ENCODE data around the gene DUSP12. TPM values are rescaled to one million over a fixed set of nuclear protein-coding genes. Genes with fewer than 3 reads are reported as not detected.

Gene DUSP12
- polyA plus RNA-seq, 1 of the 3 experiments (the other 2 are of a cell fraction): 41.7 TPM

- H3K9me3 ChIP-seq: no peaks in the 10 kb centered on the region
- TF ChIP-seq RAD21 (IDR thresholded peaks at IDR 0.05; ENCODE audit: low read length): peak; percentile 73
- TF ChIP-seq CTCF (IDR thresholded peaks at IDR 0.05): peak; percentile 79
- peak; percentile 64 for TF ChIP-seq SMC3 (IDR thresholded peaks at IDR 0.05; ENCODE audit: low read depth, low read length)
- no peak for TF ChIP-seq JUND (IDR thresholded peaks at IDR 0.05)
- H3K9ac ChIP-seq: no peak overlapping the region
- peak; percentile 9 for DNase-seq
- no peaks in the 10 kb centered on the region for H3K79me2 ChIP-seq (ENCODE audit: insufficient read depth)
- H2AFZ ChIP-seq (ENCODE audit: low read depth): no peak overlapping the region
- peaks cover 9% of the 10 kb centered on the region for H3F3A ChIP-seq (replicated peaks; ENCODE audit: insufficient read depth)
- no peaks in the 10 kb centered on the region for H4K20me1 ChIP-seq (ENCODE audit: insufficient read depth)
- no peaks in the 10 kb centered on the region for H3K36me3 ChIP-seq (replicated peaks in 1 of 2; ENCODE audit: control insufficient read depth in 1 of 2, insufficient read depth in 2 of 2, low read length in 1 of 2)
- no peak overlapping the region for H3K4me3 ChIP-seq (ENCODE audit: low read depth in 2 of 2, low read length in 1 of 2)
- H3K27me3 ChIP-seq (ENCODE audit: insufficient read depth): no peaks in the 10 kb centered on the region
- no peak overlapping the region for H3K27ac ChIP-seq (ENCODE audit: low read depth in 2 of 2, low read length in 1 of 2)
- POLR2A ChIA-PET: interaction anchor here (1.0 kb wide), 1 partner anchor 11 kb away, joined by 3 read pairs; the partner anchor contains the start of gene DUSP12
- 62% methylated on average over 3 of the region's 4 CpGs for WGBS (ENCODE audit: low lambda C conversion rate)
- H3K9me2 ChIP-seq: no peaks in the 10 kb centered on the region
- no peak overlapping the region for H3K4me2 ChIP-seq
- H3K4me1 ChIP-seq (ENCODE audit: control insufficient read depth in 1 of 2, insufficient read depth in 2 of 2, low read depth in 1 of 2, low read length in 1 of 2): no peaks in the 10 kb centered on the region
- CTCF ChIA-PET: interaction anchor here (1.1 to 5.0 kb wide), 7 partner anchors 9 to 252 kb away, joined by 4 to 62 read pairs (median 6); partner anchors contain the start of gene DUSP12
These were observed 10.8 kb upstream of the DUSP12 start for GRCh38 chr1:161738627-161739287.

- Histone ChIP-seq H3K9me3 (no peaks in the 10 kb centered on the region), H3K27me3 (ENCODE audit: insufficient read depth) (no peaks in the 10 kb centered on the region), H3K9ac (no peak overlapping the region), H3F3A (replicated peaks; ENCODE audit: insufficient read depth) (peaks cover 4% of the 10 kb centered on the region), H4K20me1 (ENCODE audit: insufficient read depth) (no peaks in the 10 kb centered on the region), H3K4me2 (no peak overlapping the region), H2AFZ (ENCODE audit: low read depth) (no peak overlapping the region), H3K79me2 (ENCODE audit: insufficient read depth) (no peaks in the 10 kb centered on the region), H3K27ac (ENCODE audit: low read depth in 2 of 2, low read length in 1 of 2) (no peak overlapping the region), H3K4me1 (ENCODE audit: control insufficient read depth in 1 of 2, insufficient read depth in 2 of 2, low read depth in 1 of 2, low read length in 1 of 2) (no peaks in the 10 kb centered on the region), H3K36me3 (replicated peaks in 1 of 2; ENCODE audit: control insufficient read depth in 1 of 2, insufficient read depth in 2 of 2, low read length in 1 of 2) (no peaks in the 10 kb centered on the region), H3K9me2 (no peaks in the 10 kb centered on the region), H3K4me3 (ENCODE audit: low read depth in 2 of 2, low read length in 1 of 2) (no peak overlapping the region)
- 44% methylated on average over 7 of the region's 8 CpGs for WGBS (ENCODE audit: low lambda C conversion rate)
- CTCF ChIA-PET: interaction anchor here (1.1 to 5.0 kb wide), 10 partner anchors 8 to 297 kb away, joined by 3 to 62 read pairs (median 10); no protein-coding TSS in a partner anchor
- DNase-seq: no peak
- POLR2A ChIA-PET: no interaction called here
- no peak for TF ChIP-seq EZH2phosphoT487 (IDR thresholded peaks at IDR 0.05; ENCODE audit: borderline replicate concordance, low read depth)
- TF ChIP-seq EP300 (IDR thresholded peaks at IDR 0.05; ENCODE audit: borderline replicate concordance in 1 of 2, low read depth in 1 of 2, low read length in 1 of 2): no peak
- TF ChIP-seq NRF1 (IDR thresholded peaks at IDR 0.05; ENCODE audit: low read depth, low read length): no peak
- TF ChIP-seq CHD2 (IDR thresholded peaks at IDR 0.05; ENCODE audit: low read length, partially characterized antibody): no peak
- no peak for TF ChIP-seq RCOR1 (IDR thresholded peaks at IDR 0.05; ENCODE audit: low read length)
These were observed 9.6 kb upstream of the DUSP12 start for GRCh38 chr1:161739865-161740566.

Measured in SK-N-SH (cell line).